Stimulated activated memory B cell treated with anti-CD40 and anti-IgM and Interleukin-4, amounts not matched to agents 10 μg/mL and 1 μg/mL and 100 μg/mL, for 72 hours (primary cell): ENCODE data around the gene C22orf31.

Source experiments
- ATAC-seq: fragments of 150-1000 bp; cut with Tn5 transposase; 2 replicates; pipeline ENCODE4 v1.10.0; 2021
- H3K27ac Mint-ChIP-seq: one replicate; pipeline ENCODE4 v1.8.0; 2022; ENCODE audit warnings: mild to moderate bottlenecking, mixed read lengths
- H3K27me3 Mint-ChIP-seq: one replicate; pipeline ENCODE4 v1.8.0; 2022; ENCODE audit warnings: mixed read lengths
- H3K36me3 Mint-ChIP-seq: one replicate; pipeline ENCODE4 v1.8.0; 2022; ENCODE audit warnings: mixed read lengths
- H3K4me1 Mint-ChIP-seq: one replicate; pipeline ENCODE4 v1.8.0; 2022; ENCODE audit warnings: mixed read lengths
- H3K4me3 Mint-ChIP-seq: one replicate; pipeline ENCODE4 v1.8.0; 2022; ENCODE audit warnings: mild to moderate bottlenecking, moderate library complexity, mixed read lengths
- H3K9me3 Mint-ChIP-seq: one replicate; pipeline ENCODE4 v1.8.0; 2022; ENCODE audit warnings: mixed read lengths

C22orf31 gene

DNA sequence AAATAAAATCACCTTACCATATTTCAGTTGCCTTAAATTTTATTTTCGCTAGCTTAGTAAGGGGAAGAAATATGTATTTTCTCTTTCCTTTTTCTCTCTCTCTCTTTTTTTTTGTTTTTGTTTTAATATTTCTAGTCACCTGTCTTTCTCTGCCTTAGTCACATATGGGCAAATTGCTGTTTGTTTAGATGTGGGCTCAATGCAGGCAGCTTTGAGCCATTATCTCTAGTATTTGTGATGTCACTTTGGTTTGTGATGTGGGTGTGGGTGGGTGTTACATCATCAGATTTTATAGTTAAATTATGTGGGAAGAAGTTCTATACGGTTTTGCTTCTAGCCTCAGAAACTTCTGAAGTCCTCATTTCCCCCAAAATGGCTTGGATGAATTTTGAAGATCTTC, at the start of gene C22orf31:
C22orf31 (minus strand) TSS at position 59 of the 400 bp plus-strand sequence; CDS start at position 20, 39 bp downstream.
- peaks cover 70% of the 10 kb centered on the region for H3K27me3 Mint-ChIP-seq
- H3K4me1 Mint-ChIP-seq = peaks cover 7% of the 10 kb centered on the region
- H3K27ac Mint-ChIP-seq = no peak within 1 kb of the TSS
- no peaks in the 10 kb centered on the region for H3K9me3 Mint-ChIP-seq
- H3K36me3 Mint-ChIP-seq = no peaks in the 10 kb centered on the region
- no peak within 1 kb of the TSS for H3K4me3 Mint-ChIP-seq
- ATAC-seq = no peak

DNA sequence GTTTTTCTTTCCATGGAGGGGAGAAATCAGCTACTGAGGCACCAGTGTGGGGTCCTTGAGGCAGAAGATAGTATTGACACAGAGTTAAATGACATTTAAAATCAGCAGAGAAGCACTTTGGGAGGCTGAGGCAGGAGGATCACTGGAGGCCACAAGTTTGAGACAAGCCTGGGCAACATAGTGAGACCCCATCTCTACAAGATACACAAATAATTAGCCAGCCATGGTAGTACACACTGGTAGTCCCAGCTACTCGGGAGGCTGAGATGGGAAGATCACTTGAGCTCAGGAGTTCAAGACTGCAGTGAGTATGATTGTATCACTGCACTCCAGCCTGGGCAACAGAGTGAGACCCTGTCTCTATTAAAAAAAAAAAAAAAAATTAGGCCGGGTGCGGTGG, 49.3 kb upstream of the C22orf31 start:
- H3K36me3 Mint-ChIP-seq = no peaks in the 10 kb centered on the region
- ATAC-seq = no peak
- peaks cover 60% of the 10 kb centered on the region for H3K27me3 Mint-ChIP-seq
- H3K4me3 Mint-ChIP-seq = no peak overlapping the region
- H3K27ac Mint-ChIP-seq = no peak overlapping the region
- H3K9me3 Mint-ChIP-seq = no peaks in the 10 kb centered on the region
- H3K4me1 Mint-ChIP-seq = no peaks in the 10 kb centered on the region

DNA sequence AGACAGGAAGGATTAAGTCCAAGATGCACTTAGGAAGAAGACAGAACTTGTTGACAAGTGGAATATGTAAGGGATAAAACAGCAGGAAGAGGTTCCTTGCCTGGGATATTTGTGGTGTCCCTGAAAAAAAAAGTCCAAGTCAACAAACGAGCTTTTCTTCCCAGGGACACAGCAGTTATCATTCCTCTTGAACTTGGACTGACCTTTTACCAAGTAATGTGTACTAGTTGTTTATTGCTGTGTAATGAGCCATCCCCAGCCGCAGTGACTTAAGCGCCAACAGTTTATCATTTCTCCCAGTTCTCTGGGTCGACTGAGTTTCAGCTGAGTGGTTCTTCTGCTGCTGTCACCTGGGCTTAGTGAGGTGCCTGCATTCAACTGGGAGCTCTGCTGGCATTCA, 48.2 kb upstream of the C22orf31 start:
- Mint-ChIP-seq H3K4me1 (no peaks in the 10 kb centered on the region), H3K27ac (no peak overlapping the region), H3K27me3 (peaks cover 59% of the 10 kb centered on the region), H3K4me3 (no peak overlapping the region), H3K9me3 (no peaks in the 10 kb centered on the region), H3K36me3 (no peaks in the 10 kb centered on the region)
- no peak for ATAC-seq

GRCh38 chr22:29108137-29108536, 46.5 kb upstream of the C22orf31 start:
- Mint-ChIP-seq H3K4me3 (no peak overlapping the region), H3K27me3 (peaks cover 49% of the 10 kb centered on the region), H3K9me3 (no peaks in the 10 kb centered on the region), H3K36me3 (no peaks in the 10 kb centered on the region), H3K27ac (no peak overlapping the region), H3K4me1 (no peaks in the 10 kb centered on the region)
- ATAC-seq = no peak

GRCh38 chr22:29106839-29107238, 45.2 kb upstream of the C22orf31 start:
- Mint-ChIP-seq H3K4me1 (no peaks in the 10 kb centered on the region), H3K9me3 (no peaks in the 10 kb centered on the region), H3K27ac (no peak overlapping the region), H3K27me3 (peaks cover 49% of the 10 kb centered on the region), H3K4me3 (no peak overlapping the region), H3K36me3 (no peaks in the 10 kb centered on the region)
- no peak for ATAC-seq

DNA sequence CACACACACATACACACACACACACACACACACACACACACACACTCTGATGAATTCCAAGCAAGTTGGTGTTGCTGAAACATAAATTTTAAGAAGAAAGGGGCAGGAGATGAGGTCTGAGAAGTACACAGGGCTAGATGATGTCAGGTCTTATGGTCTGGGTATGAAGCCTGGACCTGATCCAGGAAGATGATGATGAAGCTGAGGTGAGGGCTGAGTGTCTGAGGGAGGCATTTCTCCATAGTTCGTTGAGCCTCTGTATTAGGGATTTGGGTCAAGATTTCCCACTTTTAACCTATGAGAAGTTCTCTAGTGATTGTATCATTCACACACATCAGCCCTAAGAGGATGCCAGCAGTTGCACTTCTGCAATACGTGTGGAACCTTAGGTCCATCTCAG, 43.8 kb upstream of the C22orf31 start:
- H3K27me3 Mint-ChIP-seq = peaks cover 44% of the 10 kb centered on the region
- no peak overlapping the region for H3K27ac Mint-ChIP-seq
- H3K9me3 Mint-ChIP-seq = no peaks in the 10 kb centered on the region
- H3K4me1 Mint-ChIP-seq = no peaks in the 10 kb centered on the region
- H3K4me3 Mint-ChIP-seq = no peak overlapping the region
- peak; percentile 27 for ATAC-seq
- no peaks in the 10 kb centered on the region for H3K36me3 Mint-ChIP-seq

DNA sequence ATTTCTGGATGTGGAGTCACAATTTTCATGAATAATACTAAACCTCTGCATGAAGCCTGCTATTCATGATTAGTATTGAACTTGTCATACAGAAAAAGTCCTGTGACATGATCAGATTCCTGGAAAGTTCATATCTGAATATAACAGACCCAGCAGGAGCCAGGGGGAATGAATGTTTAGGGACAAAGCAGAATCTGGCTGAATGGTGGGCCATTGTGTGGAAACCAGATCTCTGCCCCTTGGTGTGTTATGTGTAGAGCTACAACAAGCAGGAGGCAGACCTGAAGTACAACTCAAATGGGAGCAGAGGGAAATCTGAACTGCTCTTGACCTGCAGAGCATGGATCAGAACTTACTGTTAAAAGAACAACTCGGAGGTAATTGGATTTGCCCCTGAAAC, 41.5 kb upstream of the C22orf31 start:
- Mint-ChIP-seq H3K27ac (no peak overlapping the region), H3K27me3 (peaks cover 39% of the 10 kb centered on the region), H3K36me3 (no peaks in the 10 kb centered on the region), H3K4me1 (no peaks in the 10 kb centered on the region), H3K9me3 (no peaks in the 10 kb centered on the region), H3K4me3 (no peak overlapping the region)
- no peak for ATAC-seq

- H3K27me3 Mint-ChIP-seq = peaks cover 32% of the 10 kb centered on the region
- ATAC-seq = no peak
These were observed 40.7 kb upstream of the C22orf31 start for GRCh38 chr22:29102300-29102699.

GRCh38 chr22:29098296-29098695, 36.7 kb upstream of the C22orf31 start:
- Mint-ChIP-seq H3K4me1 (no peaks in the 10 kb centered on the region), H3K27me3 (peaks cover 18% of the 10 kb centered on the region), H3K36me3 (no peaks in the 10 kb centered on the region), H3K9me3 (no peaks in the 10 kb centered on the region), H3K4me3 (no peak overlapping the region), H3K27ac (no peak overlapping the region)
- ATAC-seq = no peak

More at GRCh38 chr22:29102300-29102699, 40.7 kb upstream of the C22orf31 start:
- Mint-ChIP-seq H3K4me1 (no peaks in the 10 kb centered on the region), H3K4me3 (no peak overlapping the region), H3K27ac (no peak overlapping the region), H3K9me3 (no peaks in the 10 kb centered on the region), H3K36me3 (no peaks in the 10 kb centered on the region)

DNA sequence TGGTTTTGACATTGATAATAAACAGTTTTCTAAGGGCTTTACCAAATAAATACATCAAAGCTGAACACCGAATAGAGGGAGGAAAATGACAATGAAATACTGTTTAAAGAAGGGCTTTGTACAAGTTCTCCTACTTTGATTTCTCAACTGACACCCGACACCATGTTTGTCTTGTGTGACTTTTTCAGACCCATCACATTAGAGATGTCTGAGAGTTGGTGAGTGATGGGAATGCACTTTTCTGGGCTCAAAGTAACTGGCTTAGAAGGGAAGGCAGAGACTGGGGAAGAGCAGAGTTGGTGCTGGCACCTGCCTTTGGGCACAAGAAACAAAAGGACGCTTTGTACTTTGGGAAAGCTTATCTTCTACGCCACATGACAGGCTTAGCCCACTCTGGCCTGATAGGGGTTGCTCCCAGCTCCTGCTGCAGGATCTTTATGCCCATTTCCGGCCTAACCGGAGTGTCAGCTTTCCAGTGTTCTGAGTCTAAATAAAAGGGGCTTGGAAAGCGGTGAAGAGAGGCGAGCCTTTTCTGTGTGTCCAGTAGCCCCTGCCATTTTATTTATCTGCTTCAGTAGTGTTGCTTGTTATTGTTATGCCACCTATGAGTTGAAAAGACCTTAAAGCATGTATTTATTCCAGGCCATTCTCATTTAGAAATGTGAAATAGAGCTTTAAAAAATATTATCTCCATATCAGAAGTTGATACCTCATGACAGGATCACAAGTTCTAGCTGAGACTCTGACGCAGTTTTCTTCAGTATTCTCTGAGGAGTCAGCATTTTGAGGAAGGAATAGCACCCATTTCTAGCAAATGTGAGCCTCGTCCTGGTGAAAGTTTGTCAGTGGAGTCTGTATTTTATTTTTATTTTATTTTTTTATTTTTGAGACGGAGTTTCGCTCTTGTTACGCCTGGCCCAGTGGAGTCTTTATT, 35.4 kb upstream of the C22orf31 start:
- Mint-ChIP-seq H3K9me3 (no peaks in the 10 kb centered on the region), H3K27me3 (peaks cover 22% of the 10 kb centered on the region), H3K4me3 (no peak overlapping the region), H3K27ac (no peak overlapping the region), H3K36me3 (no peaks in the 10 kb centered on the region), H3K4me1 (no peaks in the 10 kb centered on the region)
- no peak for ATAC-seq

- Mint-ChIP-seq H3K4me1 (no peaks in the 10 kb centered on the region), H3K27ac (no peak overlapping the region), H3K4me3 (no peak overlapping the region), H3K36me3 (no peaks in the 10 kb centered on the region), H3K27me3 (peaks cover 30% of the 10 kb centered on the region), H3K9me3 (no peaks in the 10 kb centered on the region)
- ATAC-seq = no peak
These were observed 33.8 kb upstream of the C22orf31 start for GRCh38 chr22:29095459-29095858.

DNA sequence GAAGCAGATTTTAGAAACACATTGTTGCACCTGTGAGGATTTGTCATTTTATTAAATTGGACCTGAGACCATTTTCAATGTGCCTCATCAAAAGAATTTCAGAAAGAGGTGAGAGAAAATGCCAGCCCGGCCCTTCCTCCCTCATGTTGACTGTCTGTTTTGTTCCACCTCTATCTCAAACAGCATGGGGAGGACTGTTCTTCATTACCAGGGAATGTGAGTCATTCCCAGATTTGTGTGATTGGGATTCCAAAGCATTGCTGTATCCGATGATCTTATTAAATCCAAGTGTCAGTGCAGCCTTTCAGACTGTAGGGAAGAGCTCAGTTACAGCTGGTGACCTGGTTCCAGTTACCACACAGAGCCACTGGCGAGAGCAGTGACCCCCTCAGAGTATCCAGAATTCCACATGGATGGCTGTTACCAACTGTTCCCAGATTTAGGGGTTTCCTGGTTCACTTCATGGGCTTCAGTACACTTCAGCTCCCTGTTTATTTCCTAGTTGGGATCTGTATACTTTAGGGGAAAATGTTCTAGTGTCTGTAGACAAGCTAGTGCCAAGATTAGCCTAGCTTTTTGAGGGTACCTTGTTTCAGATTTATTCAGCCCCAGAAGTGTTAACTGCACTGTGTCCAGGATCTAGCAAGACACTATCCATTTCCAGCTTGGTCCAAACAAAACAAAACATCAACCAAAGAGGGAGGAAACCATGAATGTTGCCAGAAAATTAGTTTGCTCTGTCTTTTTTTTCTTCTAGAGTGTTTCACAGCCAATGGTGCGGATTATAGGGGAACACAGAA, 32.1 kb upstream of the C22orf31 start:
- H3K4me3 Mint-ChIP-seq = no peak overlapping the region
- H3K9me3 Mint-ChIP-seq = no peaks in the 10 kb centered on the region
- ATAC-seq = no peak

GRCh38 chr22:29093030-29093429, 31.4 kb upstream of the C22orf31 start:
- no peak overlapping the region for H3K27ac Mint-ChIP-seq
- no peak for ATAC-seq
- H3K27me3 Mint-ChIP-seq = peaks cover 28% of the 10 kb centered on the region
- H3K4me1 Mint-ChIP-seq = no peaks in the 10 kb centered on the region
- H3K36me3 Mint-ChIP-seq = no peaks in the 10 kb centered on the region
- no peak overlapping the region for H3K4me3 Mint-ChIP-seq
- no peaks in the 10 kb centered on the region for H3K9me3 Mint-ChIP-seq

More for the DNA sequence above, 32.1 kb upstream of the C22orf31 start:
- no peak overlapping the region for H3K27ac Mint-ChIP-seq
- peaks cover 32% of the 10 kb centered on the region for H3K27me3 Mint-ChIP-seq
- H3K36me3 Mint-ChIP-seq = no peaks in the 10 kb centered on the region
- no peaks in the 10 kb centered on the region for H3K4me1 Mint-ChIP-seq

DNA sequence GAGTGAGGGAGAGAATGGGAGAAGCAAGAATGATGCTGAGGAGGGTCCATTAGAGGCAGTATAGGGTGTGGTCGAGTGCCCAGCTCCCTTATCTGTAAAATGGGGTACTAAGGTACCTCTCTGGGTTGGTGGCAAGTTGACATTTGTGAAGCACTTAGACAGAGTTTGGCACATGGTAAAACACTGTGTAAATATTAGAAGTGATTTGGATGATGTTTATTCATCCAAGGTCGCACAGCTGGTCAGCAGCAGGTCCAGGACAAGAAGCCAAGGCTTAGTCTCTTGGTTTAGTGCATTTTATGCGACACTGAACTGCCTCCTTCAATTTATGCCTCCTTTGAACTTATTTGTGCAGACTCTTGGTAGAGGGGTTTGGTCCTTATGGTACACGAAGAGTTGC, 30.6 kb upstream of the C22orf31 start:
- no peak overlapping the region for H3K4me3 Mint-ChIP-seq
- H3K36me3 Mint-ChIP-seq = no peaks in the 10 kb centered on the region
- peaks cover 28% of the 10 kb centered on the region for H3K27me3 Mint-ChIP-seq
- H3K27ac Mint-ChIP-seq = no peak overlapping the region
- no peaks in the 10 kb centered on the region for H3K4me1 Mint-ChIP-seq
- no peaks in the 10 kb centered on the region for H3K9me3 Mint-ChIP-seq
- no peak for ATAC-seq

DNA sequence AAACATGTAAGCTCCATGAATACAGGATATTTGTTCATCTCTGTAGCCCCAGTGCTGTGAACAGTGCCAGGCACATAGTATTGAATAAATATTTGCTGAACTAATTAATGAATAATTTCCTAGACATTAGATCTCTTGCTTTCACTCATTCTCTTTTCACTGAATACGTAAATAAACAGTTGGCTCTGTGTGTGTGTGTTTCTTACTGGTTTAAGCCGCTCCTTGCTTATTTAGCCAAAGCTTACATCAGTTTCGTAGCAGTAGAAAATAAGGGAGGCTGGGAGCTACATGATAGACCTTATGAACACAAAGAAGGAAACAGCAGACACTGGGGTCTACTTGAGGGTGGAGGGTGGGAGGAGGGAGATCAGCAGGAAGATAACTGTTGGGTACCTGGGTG, 28.4 kb upstream of the C22orf31 start:
- H3K36me3 Mint-ChIP-seq = no peaks in the 10 kb centered on the region
- H3K4me3 Mint-ChIP-seq = no peak overlapping the region
- peaks cover 28% of the 10 kb centered on the region for H3K27me3 Mint-ChIP-seq
- ATAC-seq = no peak
- H3K27ac Mint-ChIP-seq = no peak overlapping the region
- no peaks in the 10 kb centered on the region for H3K9me3 Mint-ChIP-seq
- H3K4me1 Mint-ChIP-seq = no peaks in the 10 kb centered on the region
